Left cardiac atrium (tissue), 4 donors: ENCODE data around the gene ZNF527. TPM values are rescaled to one million over a fixed set of nuclear protein-coding genes. Genes with fewer than 3 reads are reported as not detected.

Experiments
- ATAC-seq, 2 donors: fragments of 200-7000 bp; cut with Tn5 transposase; one replicate each; pipeline ENCODE4 v1.9.1; 2020; ENCODE audit warnings: mild to moderate bottlenecking in 2 of 2, moderate library complexity in 2 of 2
- DNase-seq: peaks from one replicate; pipeline ENCODE4 v3.0.0-alpha.2; 2020
- intact Hi-C, 2 donors: fragments of 100-400 bp; cut with DNase I; formaldehyde crosslinking; loops; one replicate each; pipeline versions ENCODE4 v1.14.1 to v1.15.1; 2022 to 2023
- total RNA-seq, 2 donors: library from RNA; stranded (reverse); fragmentation: NEBNext Ultra II Directional; extraction: Animal tissue kit (Norgen Biotek cat#: 25700); gene quantifications; one replicate each; pipeline ENCODE4 v1.2.1, GENCODE V29; 2021
- donor health status: DM: no; HTN: yes; CAD: no.
- donor health status: DM: no; HTN: yes; CAD: no; lungs with severe emphysema.
- donor health status: DM: yes; HTN: yes; CAD: no.
- donor health status: Dilated cardiomyopathy.

The ZNF527 gene
- total RNA-seq, 2 donors from 2014 or later, result 6.1 to 7.1 TPM

DNA sequence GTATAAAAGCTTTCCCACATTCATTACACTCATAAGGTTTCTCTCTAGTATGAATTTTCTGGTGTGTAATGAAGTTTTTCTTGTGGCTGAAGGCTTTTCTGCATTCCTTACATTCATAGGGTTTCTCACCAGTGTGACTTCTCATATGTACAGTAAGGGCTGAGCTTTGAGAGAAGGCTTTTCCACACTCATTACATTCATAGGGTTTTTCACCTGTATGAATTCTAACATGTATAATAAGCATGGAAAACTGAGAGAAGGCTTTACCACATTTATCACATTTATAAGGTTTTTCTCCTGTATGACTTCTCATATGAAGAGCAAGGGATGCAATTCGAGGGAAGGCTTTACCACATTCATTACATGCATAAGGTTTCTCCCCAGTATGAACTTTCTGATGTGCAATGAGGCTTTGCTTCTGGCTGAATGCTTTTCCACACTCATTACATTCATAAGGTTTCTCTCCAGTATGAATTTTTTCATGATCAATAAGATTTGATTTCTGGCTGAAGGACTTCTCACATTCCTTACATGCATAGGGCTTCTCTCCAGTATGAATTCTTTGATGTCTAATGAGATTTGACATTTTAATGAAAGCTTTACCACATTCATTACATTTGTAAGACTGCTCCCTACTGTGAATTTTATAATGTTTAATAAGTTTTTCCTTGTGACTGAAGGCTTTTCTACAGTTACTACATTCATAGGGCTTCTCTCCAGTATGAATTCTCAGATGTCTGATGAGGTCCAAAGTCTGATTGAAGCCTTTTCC lies 42.6 kb downstream of the ZNF527 start:
- ATAC-seq (no peak), DNase-seq (no peak)
- intact Hi-C loops, result no loop called here

Other genes with a start within 250 kb of the ZNF527 start
- 10 to 100 TPM in 1 of 2 donors, 1 to 10 TPM in 1; 6.6 to 11.6 TPM for gene ZNF585A, start 198.4 kb upstream of the ZNF527 start, total RNA-seq
- 10 to 100 TPM in 1 of 2 donors, 1 to 10 TPM in 1; 8.7 to 12.7 TPM for gene ZNF585B, start 160.6 kb upstream of the ZNF527 start, total RNA-seq
- 10 to 100 TPM in 1 of 2 donors, 1 to 10 TPM in 1; 8.5 to 10.5 TPM for gene ZNF383, start 152.9 kb upstream of the ZNF527 start, total RNA-seq
- 1 to 10 TPM; 6.1 to 6.8 TPM for gene ZNF569, start 96.3 kb downstream of the ZNF527 start, total RNA-seq
- 1 to 10 TPM; 6.3 to 6.5 TPM for gene ZNF570, start 98.3 kb downstream of the ZNF527 start, total RNA-seq
- 1 to 10 TPM; 5.1 to 6.3 TPM for gene ZNF793, start 135.8 kb downstream of the ZNF527 start, total RNA-seq
- 1 to 10 TPM; 3.4 to 4.5 TPM for gene ZNF571, start 223.7 kb downstream of the ZNF527 start, total RNA-seq
- gene ZNF540, start 223.8 kb downstream of the ZNF527 start, total RNA-seq, result 1 to 10 TPM; 5.3 to 7.4 TPM